Activated naive CD4-positive, alpha-beta T cell treated with Interleukin-2 at 50 U/mL for 16 hours (primary cell): ENCODE measurements around the gene SH3PXD2B.

ENCODE experiments used
- DNase-seq: peaks from one replicate; pipeline ENCODE4 v3.0.0-alpha.2; 2020

SH3PXD2B gene

GRCh38 chr5:172285226-172286143 lies 168.8 kb downstream of the SH3PXD2B start:
- no peak for DNase-seq

GRCh38 chr5:172284611-172284980 lies 169.7 kb downstream of the SH3PXD2B start:
- no peak for DNase-seq

- peak; percentile 80 for DNase-seq
Observed at GRCh38 chr5:172283862-172284610, 170.3 kb downstream of the SH3PXD2B start.

GRCh38 chr5:172283020-172283861 lies 171.1 kb downstream of the SH3PXD2B start, which contains the start of gene UBTD2:
TSS of gene UBTD2 (minus strand) at chr5:172283764. CDS start at chr5:172283665, 99 bp downstream.
- DNase-seq, result peak; percentile 79

- no peak for DNase-seq
Observed at GRCh38 chr5:172282272-172283019, 171.9 kb downstream of the SH3PXD2B start.

GRCh38 chr5:172281346-172281745 lies 173.0 kb downstream of the SH3PXD2B start:
- no peak for DNase-seq

GRCh38 chr5:172280929-172281328 lies 173.4 kb downstream of the SH3PXD2B start:
- DNase-seq, result no peak

GRCh38 chr5:172280317-172280716 lies 174.0 kb downstream of the SH3PXD2B start:
- no peak for DNase-seq

GRCh38 chr5:172278356-172278755 lies 176.0 kb downstream of the SH3PXD2B start:
- DNase-seq, result no peak

- no peak for DNase-seq
Observed at GRCh38 chr5:172276214-172276613, 178.1 kb downstream of the SH3PXD2B start.
